CD4-positive, alpha-beta T cell treated with Interleukin-2 at 100 ng/mL for 4 hours (primary cell): ENCODE results near the gene SYT6.
"Not testable (repeated sequence)": the region's sequence is repeated elsewhere in the genome, so short reads cannot be mapped to it uniquely, and the experiment has no call there.

ENCODE experiments used
- DNase-seq: peaks from one replicate; pipeline ENCODE4 v3.0.0-alpha.2; 2020; ENCODE audit warnings: low spot score

SYT6 gene

DNA sequence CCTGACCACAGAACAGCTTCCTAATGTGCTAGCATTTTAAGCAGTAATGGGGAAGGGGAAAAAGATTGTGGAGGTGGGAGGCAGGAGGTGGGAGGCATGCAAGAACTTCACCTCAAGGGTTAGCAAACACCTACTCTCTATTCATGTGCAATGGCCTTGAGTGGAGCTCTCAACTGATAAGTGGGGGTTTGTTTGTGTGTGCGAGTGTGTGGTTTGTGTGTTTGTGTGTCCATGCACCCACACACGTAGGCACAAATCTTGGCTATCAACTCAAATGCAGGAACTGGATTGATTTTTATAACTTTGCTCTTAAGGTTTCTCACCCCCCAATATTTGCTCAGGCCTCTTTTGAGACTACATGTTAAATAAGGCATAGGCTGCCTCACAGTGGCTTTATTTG is 78.6 kb downstream of the SYT6 start:
- DNase-seq, result no peak

DNA sequence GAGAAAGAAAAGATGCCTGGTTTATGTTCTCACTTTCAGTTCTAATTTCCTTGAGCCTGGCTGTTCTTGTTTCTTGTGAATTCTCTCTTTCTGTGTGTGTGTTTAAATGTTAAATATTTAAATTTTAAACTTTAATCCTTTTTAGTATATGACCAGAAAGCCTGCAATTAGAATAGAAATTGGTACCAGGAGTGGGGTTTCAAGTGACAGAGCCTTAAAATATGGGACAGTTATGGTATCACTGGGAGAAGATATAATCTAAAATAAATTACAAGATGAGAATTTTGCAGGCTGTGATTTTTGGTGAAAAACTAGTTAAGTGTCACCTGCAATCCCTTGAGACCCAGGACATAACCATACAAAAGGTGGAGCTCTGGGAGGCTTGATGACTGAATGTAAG is 81.4 kb downstream of the SYT6 start:
- no peak for DNase-seq

DNA sequence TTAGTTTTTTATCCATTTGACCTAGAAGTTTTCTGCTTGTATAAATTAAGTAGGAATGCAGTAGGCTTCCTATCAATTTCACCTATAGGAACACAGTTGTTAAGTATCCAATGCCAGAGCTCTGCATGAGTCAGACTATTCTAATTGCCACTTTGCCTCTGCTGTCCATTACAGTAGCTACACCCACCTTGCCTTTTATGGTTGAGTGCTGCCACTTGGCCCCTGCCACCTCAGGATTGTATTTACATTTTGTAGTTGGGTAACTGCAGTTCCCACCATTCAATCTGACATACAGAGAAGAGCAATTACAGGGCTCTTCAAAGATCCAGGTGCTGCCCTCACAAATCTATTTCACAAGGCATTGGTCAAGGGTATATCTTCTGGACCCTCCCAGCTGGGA is 83.9 kb downstream of the SYT6 start:
- DNase-seq, result not testable (repeated sequence)

DNA sequence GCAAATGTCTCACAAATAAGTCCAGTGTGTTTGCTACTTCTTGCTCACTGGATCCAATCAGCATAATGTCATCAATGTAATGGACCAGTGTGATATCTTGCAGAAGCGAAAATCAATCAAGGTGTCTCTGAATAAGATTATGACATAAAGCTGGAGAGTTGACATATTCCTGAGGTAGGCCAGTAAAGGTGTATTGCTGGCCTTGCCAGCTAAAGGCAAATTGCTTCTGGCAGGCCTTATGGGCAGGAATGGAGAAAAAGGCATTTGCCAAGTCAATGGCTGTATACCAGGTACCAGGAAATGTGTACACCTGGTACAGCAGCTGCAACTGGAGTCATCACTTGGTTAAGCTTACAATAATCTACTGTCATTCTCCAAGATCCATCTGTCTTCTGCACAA is 85.0 kb downstream of the SYT6 start:
- DNase-seq, result not testable (repeated sequence)

DNA sequence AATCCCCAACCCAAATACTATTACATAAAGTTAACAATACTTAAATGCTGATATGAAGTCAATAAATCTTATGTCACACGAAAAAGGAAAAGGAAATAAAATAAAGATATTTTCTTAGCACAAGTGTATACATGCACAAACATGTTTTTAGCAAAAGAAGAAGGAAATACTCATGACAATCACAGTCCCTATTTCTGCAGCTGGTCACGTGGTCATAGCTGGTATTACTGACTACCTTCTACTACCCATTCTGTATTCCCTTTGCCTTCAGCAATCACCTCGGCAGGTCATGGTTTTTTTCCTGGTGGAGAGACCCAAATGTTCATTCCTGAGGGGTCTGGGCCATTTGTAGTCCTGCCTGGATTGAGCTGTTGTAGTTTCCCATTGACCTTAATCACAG is 88.0 kb downstream of the SYT6 start:
- not testable (repeated sequence) for DNase-seq

DNA sequence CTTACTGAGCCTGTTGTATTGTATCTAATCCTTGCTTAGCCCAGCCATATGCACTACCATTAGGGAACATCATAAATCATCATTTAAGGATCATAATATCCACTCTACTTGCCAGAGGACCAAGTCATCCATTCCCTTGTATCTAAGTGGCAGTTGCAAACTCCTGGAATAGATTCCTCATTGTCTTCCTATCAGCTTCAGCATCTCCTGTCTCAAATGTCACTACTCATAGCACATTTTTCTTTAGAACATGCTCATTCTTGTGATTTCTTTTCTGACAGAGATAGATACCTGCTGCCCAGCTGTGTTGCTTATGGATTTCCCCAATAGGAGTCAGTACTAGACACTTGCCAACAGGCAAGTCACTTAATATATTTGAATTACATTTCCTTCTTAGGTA is 90.1 kb downstream of the SYT6 start:
- no peak for DNase-seq

DNA sequence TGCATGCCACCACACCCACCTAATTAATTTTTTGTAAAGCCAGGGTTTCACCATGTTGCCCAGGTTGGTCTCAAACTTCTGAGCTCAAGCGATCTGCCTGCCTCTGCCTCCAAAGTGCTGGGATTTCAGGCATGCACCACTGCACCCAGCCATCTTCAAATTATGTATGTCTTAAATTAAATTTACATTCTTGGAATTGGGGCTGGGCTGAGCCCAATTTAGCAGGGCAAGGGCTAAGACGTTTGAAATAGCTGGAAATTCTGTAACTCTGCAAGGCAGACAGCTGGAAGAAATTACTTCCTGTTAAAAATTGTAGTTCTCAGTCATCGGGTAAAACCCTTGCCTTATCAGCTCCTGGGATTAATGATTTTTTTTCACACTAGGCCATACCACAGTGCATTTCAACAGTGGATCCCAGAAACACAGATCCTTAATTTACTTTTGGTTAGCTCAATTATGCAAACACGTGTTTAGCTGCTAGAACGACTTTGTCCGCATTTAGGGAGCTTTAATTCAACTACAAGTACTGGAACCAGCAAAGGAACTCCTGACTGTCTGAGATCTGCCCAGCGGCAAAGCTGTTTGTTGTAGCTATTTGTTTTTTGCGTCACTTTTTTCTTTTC is 91.1 kb downstream of the SYT6 start:
- no peak for DNase-seq

DNA sequence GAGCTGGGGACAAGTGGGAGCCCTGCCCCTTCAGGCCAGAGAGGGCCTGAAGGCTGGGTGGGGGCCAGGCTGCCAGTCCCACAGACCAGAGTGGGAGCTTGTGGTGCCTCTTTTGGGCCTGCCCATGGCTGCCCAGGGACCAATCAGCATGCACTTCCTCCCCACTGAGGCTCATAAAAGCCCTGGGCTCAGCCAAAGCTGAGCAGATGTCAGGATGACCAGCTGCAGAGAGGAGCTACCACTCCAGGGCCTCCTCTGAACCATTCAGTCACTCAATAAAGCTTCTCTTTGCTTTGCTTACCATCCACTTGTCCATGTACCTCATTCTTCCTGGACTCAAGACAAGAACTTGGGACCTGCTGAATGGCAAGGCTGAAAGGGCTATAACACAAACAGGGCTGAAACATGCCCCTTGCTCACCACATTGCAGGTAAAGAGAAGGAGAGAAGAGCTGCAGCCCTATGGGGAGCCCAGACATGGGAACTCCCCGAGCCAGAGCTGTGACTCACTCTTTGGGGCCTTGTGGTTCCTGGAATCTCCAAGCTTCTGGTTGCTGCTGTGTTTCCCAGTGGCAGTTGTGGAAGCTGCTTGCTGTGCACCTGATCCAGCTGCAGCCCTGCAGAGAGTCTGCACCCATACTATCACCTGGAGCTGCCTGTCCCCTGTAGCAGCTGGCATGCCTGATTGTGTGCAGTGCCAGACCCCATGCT is 92.4 kb downstream of the SYT6 start:
- DNase-seq, result no peak

DNA sequence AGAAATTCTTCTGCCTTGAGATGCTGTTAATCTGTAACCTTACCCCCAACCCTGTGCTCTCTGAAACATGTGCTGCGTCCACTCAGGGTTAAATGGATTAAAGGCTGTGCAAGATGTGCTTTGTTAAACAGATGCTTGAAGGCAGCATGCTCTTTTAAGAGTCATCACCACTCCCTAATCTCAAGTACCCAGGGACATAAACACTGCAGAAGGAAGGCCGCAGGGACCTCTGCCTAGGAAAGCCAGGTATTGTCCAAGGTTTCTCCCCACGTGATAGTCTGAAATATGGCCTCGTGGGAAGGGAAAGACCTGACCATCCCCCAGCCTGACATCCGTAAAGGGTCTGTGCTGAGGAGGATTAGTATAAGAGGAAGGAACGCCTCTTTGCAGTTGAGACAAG is 95.4 kb downstream of the SYT6 start:
- DNase-seq, result not testable (repeated sequence)

DNA sequence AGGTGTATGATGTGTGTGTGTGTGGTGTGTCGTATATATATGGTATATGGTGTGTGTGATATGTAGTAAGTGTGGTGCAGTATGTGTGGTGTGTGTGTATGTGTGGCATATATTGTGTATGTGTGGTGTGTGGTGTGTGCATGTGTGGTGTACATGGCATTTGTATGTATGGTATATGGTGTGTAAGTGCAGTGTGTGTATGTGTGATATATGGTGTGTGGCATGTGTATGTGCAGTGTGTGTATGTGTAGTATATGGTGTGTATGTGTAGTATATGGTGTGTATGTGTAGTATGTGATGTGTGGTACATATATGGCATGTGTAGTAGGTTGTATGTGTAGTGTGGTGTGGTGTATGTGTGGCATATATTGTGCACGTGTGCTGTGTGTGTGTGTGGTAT is 99.5 kb downstream of the SYT6 start:
- no peak for DNase-seq

DNA sequence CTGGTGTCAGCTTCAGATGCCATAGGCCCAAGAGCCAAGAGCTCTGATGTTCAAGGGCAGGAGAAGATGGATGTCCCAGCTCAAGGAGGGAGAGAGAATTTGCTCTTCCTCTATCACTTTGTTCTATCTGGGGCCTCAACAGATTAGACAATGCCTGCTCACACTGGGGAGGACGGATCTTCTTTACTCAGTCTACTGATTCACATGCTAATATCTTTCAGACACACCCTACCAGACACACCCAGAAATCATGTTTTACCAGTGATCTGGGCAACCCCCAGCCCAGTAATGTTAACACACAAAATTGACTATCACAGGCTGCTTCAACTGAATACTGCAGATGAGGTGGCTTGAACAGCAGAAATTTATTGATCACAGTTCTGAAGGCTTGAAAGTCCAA is 105.4 kb downstream of the SYT6 start:
- DNase-seq, result no peak

DNA sequence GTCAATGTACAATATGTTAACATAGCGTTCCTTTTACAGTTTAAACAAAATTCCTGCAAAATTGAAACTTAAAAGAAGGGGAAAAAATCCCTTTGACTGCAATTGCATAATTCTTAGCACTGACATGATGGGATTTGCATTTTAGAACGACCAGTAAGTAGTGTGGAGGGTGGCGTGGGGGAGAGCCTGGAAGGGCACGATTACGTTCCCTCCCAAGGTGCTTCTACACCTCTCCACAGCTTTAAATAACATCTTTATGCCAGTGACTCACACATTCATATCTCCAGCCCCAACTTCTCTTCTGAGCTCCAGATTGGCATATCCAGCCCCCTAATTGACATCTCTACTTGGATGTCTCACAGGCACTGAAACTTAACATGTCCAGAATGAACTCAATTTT is 110.1 kb downstream of the SYT6 start:
- no peak for DNase-seq

DNA sequence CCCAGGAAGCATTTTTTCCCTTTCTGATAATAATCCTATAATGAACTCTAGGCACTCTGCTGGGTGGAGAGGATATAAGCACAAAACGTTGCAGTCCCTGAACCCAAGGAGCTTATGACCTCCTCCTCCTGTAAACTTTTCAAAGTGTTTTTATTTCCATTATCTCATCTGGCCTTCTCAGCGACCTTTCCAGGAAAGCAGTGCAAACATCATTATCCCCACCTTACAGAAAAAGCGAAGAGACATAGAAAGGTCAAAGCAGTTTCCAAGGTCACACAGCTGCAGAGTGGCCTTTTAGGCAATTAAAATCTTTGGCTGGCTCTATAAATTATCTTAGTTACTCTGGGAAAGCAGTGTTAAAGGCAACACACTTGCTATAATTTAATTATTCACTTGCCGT is 110.6 kb downstream of the SYT6 start:
- DNase-seq, result no peak

DNA sequence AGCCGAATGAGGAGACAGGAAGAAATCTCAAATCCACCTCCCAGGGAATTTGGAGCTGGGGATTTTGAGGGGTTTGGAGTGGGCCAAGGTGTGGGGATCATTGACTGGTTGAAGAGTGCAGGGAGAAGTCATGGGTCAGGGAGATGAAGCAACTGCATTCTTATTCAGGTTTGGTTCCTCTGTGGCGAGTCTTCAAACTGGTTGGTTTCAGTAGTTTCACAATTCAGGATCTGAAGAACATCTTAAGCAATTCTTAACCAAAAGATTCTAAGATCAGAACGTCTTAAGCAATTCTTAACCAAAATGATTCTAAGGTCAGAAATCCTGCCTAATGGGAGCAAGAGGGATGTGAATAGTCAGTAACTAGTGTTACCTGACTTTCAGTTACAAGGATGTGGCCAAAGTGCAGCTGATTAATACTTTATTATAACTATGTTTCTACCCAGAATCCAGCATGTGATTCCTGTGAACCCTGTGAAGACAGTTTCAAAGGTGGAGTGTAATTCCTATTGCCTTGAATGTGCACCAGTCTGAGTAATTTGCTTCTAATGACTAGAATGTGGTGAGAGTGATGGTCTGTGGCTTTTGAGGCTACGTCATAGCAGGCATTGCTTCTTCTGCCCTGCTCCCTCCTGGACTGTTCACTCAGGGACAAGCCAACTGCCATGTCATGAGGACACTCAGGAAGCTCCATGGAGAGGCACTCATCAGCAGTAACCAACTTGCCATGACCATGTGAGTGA is 113.2 kb downstream of the SYT6 start:
- no peak for DNase-seq
